Astrocyte (in vitro differentiated cells and primary cell): ENCODE results near the gene ZNF469. TPM values are rescaled to one million over a fixed set of nuclear protein-coding genes. Genes with fewer than 3 reads are reported as not detected.

ENCODE experiments used
- DNase-seq: peaks from one replicate; pipeline ENCODE4 v3.0.0-alpha.2; 2010; ENCODE audit warnings: low read depth
- FAIRE-seq: peaks from 2 replicates; lab custom pipeline; 2011; peaks lifted over from hg19 to GRCh38; lab: Jason Lieb, UNC
- H2AFZ ChIP-seq: 2 replicates; pipeline ENCODE4 v1.6.0; 2012; ENCODE audit warnings: low read depth, low read length, inconsistent platforms
- H3K27ac ChIP-seq: 2 replicates; pipeline ENCODE4 v1.5.1; 2011; ENCODE audit warnings: low read depth, low read length, inconsistent platforms
- H3K27me3 ChIP-seq: 2 replicates; pipeline ENCODE4 v1.6.0; 2011; ENCODE audit warnings: low read length, inconsistent platforms; ENCODE audit not compliant: insufficient read depth
- H3K36me3 ChIP-seq: 2 replicates; pipeline ENCODE4 v1.5.1; 2011; ENCODE audit warnings: low read length, inconsistent platforms; ENCODE audit not compliant: insufficient read depth
- H3K4me1 ChIP-seq: 2 replicates; pipeline ENCODE4 v1.5.1; 2011; ENCODE audit warnings: low read length, inconsistent platforms; ENCODE audit not compliant: insufficient read depth
- H3K4me2 ChIP-seq: 2 replicates; pipeline ENCODE4 v1.6.0; 2012; ENCODE audit warnings: low read length, inconsistent platforms
- H3K4me3 ChIP-seq: 2 replicates; pipeline ENCODE4 v1.5.1; 2011; ENCODE audit warnings: low read depth, mild to moderate bottlenecking, low read length, inconsistent platforms; ENCODE audit not compliant: insufficient read depth
- H3K79me2 ChIP-seq: 2 replicates; pipeline ENCODE4 v1.6.0; 2012; ENCODE audit warnings: mild to moderate bottlenecking, low read length, inconsistent platforms; ENCODE audit not compliant: insufficient read depth
- H3K9ac ChIP-seq: 2 replicates; pipeline ENCODE4 v1.6.0; 2012; ENCODE audit warnings: mild to moderate bottlenecking, low read length, inconsistent platforms
- H3K9me3 ChIP-seq: 2 replicates; pipeline ENCODE4 v1.5.1; 2012; ENCODE audit warnings: low read depth, mild to moderate bottlenecking, low read length, inconsistent platforms; ENCODE audit not compliant: insufficient read depth
- H4K20me1 ChIP-seq: 2 replicates; pipeline ENCODE4 v1.6.0; 2012; ENCODE audit warnings: low read length, inconsistent platforms; ENCODE audit not compliant: insufficient read depth
- H3K27ac Mint-ChIP-seq: one replicate; pipeline ENCODE4 v1.8.0; 2021; ENCODE audit warnings: mild to moderate bottlenecking, mixed read lengths; ENCODE audit not compliant: unreplicated experiment
- H3K27me3 Mint-ChIP-seq: one replicate; pipeline ENCODE4 v1.8.0; 2021; ENCODE audit warnings: low read depth, mixed read lengths; ENCODE audit not compliant: unreplicated experiment
- H3K36me3 Mint-ChIP-seq: one replicate; pipeline ENCODE4 v1.8.0; 2021; ENCODE audit warnings: low read depth, mixed read lengths; ENCODE audit not compliant: unreplicated experiment
- H3K4me1 Mint-ChIP-seq: one replicate; pipeline ENCODE4 v1.8.0; 2021; ENCODE audit warnings: low read depth, mixed read lengths; ENCODE audit not compliant: unreplicated experiment
- H3K4me3 Mint-ChIP-seq: one replicate; pipeline ENCODE4 v1.8.0; 2021; ENCODE audit warnings: mild to moderate bottlenecking, moderate library complexity, mixed read lengths; ENCODE audit not compliant: unreplicated experiment
- H3K9me3 Mint-ChIP-seq: one replicate; pipeline ENCODE4 v1.8.0; 2021; ENCODE audit warnings: mild to moderate bottlenecking, mixed read lengths; ENCODE audit not compliant: unreplicated experiment
- EZH2 ChIP-seq: IDR thresholded peaks from 2 replicates; pipeline ENCODE4 v1.6.1; 2012; ENCODE audit warnings: mild to moderate bottlenecking, low read length, inconsistent platforms; ENCODE audit not compliant: insufficient read depth
- total RNA-seq: library from RNA; stranded (reverse); gene quantifications from 2 replicates; pipeline ENCODE4 v1.2.1, GENCODE V29; 2021
- TF ChIP-seq, protein P1 (sequence below): IDR thresholded peaks from 2 replicates; pipeline ENCODE4 v1.5.1; 2011; ENCODE audit warnings: low read depth, mild to moderate bottlenecking, inconsistent platforms, low read length, moderate library complexity; ENCODE audit not compliant: insufficient read depth

The ZNF469 gene
- total RNA-seq, 1 donor from 2014 or later, result 17.7 TPM

DNA sequence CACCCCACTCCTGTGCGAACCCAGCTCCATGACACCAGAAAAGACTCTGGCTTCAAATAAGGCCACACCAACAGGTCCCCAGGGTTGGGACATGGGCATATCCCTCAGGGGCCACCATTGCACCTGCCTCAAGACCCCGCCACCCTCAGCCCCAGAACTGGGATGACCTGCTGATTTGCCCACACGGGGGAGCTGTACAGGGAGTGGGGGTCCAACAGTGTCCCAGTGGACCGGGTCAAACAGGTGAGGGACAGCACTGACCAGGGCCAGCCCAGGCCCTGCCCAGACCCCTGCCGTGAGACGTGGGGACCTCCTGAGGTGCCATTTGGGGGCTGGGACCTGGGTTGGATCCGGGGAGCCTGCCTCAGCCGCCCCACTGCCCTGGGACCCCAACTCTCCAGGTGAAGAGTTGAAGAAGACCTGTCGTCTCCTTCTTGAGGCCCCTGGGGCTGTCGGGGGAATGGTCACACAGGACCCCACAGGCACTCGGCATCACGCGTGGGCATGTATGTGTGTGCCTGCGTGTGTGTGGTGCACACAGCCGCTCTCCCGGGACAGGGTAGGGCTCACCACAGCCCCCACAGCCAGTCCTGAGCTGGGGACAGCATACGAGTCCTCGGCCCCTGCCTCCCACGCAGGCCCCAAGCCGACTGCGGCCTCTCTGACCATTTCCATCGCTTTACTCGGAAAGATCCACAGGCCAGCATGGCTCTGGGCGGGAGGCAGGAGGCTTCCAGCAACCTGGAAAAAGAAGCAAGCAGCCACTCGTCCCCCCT is 34.2 kb upstream of the ZNF469 start:
- FAIRE-seq (no peak), DNase-seq (no peak)
- H3K79me2 ChIP-seq, result no peaks in the 10 kb centered on the region
- H4K20me1 ChIP-seq, result no peaks in the 10 kb centered on the region
- H3K9me3 Mint-ChIP-seq, result peaks cover 8% of the 10 kb centered on the region
- H3K27me3 ChIP-seq, result no peaks in the 10 kb centered on the region
- no peak overlapping the region for H3K4me3 ChIP-seq
- no peak overlapping the region for H3K9ac ChIP-seq
- H3K27ac ChIP-seq, result no peak overlapping the region
- no peaks in the 10 kb centered on the region for H3K36me3 Mint-ChIP-seq
- H3K4me3 Mint-ChIP-seq, result no peak overlapping the region
- TF ChIP-seq EZH2, result no peak
- TF ChIP-seq, protein P1, sequence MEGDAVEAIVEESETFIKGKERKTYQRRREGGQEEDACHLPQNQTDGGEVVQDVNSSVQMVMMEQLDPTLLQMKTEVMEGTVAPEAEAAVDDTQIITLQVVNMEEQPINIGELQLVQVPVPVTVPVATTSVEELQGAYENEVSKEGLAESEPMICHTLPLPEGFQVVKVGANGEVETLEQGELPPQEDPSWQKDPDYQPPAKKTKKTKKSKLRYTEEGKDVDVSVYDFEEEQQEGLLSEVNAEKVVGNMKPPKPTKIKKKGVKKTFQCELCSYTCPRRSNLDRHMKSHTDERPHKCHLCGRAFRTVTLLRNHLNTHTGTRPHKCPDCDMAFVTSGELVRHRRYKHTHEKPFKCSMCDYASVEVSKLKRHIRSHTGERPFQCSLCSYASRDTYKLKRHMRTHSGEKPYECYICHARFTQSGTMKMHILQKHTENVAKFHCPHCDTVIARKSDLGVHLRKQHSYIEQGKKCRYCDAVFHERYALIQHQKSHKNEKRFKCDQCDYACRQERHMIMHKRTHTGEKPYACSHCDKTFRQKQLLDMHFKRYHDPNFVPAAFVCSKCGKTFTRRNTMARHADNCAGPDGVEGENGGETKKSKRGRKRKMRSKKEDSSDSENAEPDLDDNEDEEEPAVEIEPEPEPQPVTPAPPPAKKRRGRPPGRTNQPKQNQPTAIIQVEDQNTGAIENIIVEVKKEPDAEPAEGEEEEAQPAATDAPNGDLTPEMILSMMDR, result no peak
- no peaks in the 10 kb centered on the region for H3K36me3 ChIP-seq
- H3K27ac Mint-ChIP-seq, result no peak overlapping the region
- H3K4me1 Mint-ChIP-seq, result no peaks in the 10 kb centered on the region
- H3K4me2 ChIP-seq, result no peak overlapping the region
- H3K4me1 ChIP-seq, result no peaks in the 10 kb centered on the region
- peaks cover 18% of the 10 kb centered on the region for H3K27me3 Mint-ChIP-seq
- no peaks in the 10 kb centered on the region for H3K9me3 ChIP-seq
- no peak overlapping the region for H2AFZ ChIP-seq

DNA sequence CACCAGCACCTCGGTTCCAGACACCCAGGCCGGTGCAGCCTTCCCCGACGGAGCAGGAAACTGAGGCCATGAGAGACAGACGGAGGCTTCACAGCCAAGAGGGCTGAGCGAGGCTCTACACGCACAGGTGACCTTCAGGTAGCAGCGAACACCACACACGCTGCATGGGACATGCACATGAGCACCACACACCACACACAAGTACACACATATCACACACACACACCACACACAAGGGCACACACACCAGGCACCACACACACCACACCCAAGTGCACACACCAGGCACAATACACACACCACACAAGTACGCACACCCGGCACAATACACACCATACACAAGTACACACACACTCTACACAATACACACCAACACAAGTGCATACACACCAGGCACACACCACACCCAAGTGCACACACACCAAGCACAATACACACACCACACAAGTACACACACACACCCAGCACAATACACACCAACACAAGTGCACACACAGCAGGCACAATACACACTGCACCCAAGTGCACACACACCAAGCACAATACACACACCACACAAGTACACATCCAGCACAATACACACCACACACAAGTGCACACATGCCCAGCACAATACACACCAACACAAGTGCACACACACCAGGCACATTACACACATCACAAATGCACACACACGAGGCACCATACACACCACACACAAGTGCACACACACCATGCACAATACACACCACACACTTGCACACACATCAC is 33.4 kb upstream of the ZNF469 start:
- no peaks in the 10 kb centered on the region for H3K79me2 ChIP-seq
- no peaks in the 10 kb centered on the region for H3K4me1 ChIP-seq
- H3K36me3 Mint-ChIP-seq, result no peaks in the 10 kb centered on the region
- H3K9me3 Mint-ChIP-seq, result peaks cover 1% of the 10 kb centered on the region
- no peak overlapping the region for H3K9ac ChIP-seq
- no peak overlapping the region for H3K4me3 Mint-ChIP-seq
- no peak overlapping the region for H3K27ac Mint-ChIP-seq
- no peaks in the 10 kb centered on the region for H3K36me3 ChIP-seq
- DNase-seq (no peak), FAIRE-seq (peak; percentile 9)
- H4K20me1 ChIP-seq, result no peaks in the 10 kb centered on the region
- H3K4me2 ChIP-seq, result no peak overlapping the region
- H3K4me3 ChIP-seq, result no peak overlapping the region
- H3K27me3 Mint-ChIP-seq, result peaks cover 15% of the 10 kb centered on the region
- no peak overlapping the region for H2AFZ ChIP-seq
- no peaks in the 10 kb centered on the region for H3K9me3 ChIP-seq
- no peak overlapping the region for H3K27ac ChIP-seq
- TF ChIP-seq, protein P1, result no peak
- TF ChIP-seq EZH2, result no peak
- no peaks in the 10 kb centered on the region for H3K27me3 ChIP-seq
- no peaks in the 10 kb centered on the region for H3K4me1 Mint-ChIP-seq
